Measurements from ENCODE around the gene HSPA4.

DNA sequence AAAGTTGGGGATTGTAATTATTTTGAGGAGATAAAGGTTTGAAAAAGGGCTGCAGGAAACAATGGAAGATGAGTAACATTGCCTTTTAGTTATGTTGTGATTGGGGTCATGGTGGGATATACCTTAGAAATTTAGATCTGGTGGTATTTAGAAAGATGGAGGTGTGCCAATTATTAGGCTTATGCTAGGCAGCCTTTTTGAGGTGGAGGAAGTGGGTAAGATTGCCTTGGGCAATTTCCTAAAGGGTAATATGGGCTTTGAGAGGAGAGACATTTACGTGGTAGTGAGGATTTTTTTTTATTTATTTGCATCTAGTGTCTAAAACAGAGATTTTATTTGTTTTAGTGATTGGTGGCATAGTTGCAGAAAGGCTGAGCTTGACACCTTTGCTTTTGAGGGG, 10.5 kb downstream of the HSPA4 start:
- TF ChIP-seq, protein P1, sequence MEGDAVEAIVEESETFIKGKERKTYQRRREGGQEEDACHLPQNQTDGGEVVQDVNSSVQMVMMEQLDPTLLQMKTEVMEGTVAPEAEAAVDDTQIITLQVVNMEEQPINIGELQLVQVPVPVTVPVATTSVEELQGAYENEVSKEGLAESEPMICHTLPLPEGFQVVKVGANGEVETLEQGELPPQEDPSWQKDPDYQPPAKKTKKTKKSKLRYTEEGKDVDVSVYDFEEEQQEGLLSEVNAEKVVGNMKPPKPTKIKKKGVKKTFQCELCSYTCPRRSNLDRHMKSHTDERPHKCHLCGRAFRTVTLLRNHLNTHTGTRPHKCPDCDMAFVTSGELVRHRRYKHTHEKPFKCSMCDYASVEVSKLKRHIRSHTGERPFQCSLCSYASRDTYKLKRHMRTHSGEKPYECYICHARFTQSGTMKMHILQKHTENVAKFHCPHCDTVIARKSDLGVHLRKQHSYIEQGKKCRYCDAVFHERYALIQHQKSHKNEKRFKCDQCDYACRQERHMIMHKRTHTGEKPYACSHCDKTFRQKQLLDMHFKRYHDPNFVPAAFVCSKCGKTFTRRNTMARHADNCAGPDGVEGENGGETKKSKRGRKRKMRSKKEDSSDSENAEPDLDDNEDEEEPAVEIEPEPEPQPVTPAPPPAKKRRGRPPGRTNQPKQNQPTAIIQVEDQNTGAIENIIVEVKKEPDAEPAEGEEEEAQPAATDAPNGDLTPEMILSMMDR (IDR thresholded peaks at IDR 0.05), result no peak
- TF ChIP-seq POLR2AphosphoS5 (IDR thresholded peaks at IDR 0.05) (no peak), POLR2A (IDR thresholded peaks at IDR 0.05) (no peak)

Data from prostate gland (tissue), 2 donors.